ENCODE results near the gene WDR37. TPM values are rescaled to one million over a fixed set of nuclear protein-coding genes. Genes with fewer than 3 reads are reported as not detected.

Gene WDR37
- polyA plus RNA-seq, 2 of the 4 experiments (the other 2 are of a cell fraction): 5.9 to 7.1 TPM

- no peak for FAIRE-seq
- H3K9me3 ChIP-seq: no peaks in the 10 kb centered on the region
- ChIA-PET POLR2A (no interaction called here), CTCF (interaction anchor here (0.8 kb wide), 1 partner anchor 109 kb away, joined by 3 read pairs; no protein-coding TSS in a partner anchor)
- no peak overlapping the region for H3K27ac ChIP-seq
- TF ChIP-seq HMGXB4 (CRISPR knock-in tag; IDR thresholded peaks at IDR 0.05; ENCODE audit: borderline replicate concordance) (no peak), MYC (IDR thresholded peaks at IDR 0.05; ENCODE audit: borderline replicate concordance, low read length) (no peak), RFX5 (IDR thresholded peaks at IDR 0.05) (no peak), E2F6 (IDR thresholded peaks at IDR 0.05; ENCODE audit: borderline replicate concordance, low read depth) (no peak), MAFK (IDR thresholded peaks at IDR 0.05; ENCODE audit: partially characterized antibody) (no peak), CHD2 (IDR thresholded peaks at IDR 0.05; ENCODE audit: low read length, partially characterized antibody) (no peak), PHF8 (IDR thresholded peaks at IDR 0.05; ENCODE audit: borderline replicate concordance, low read depth) (no peak), KDM5A (IDR thresholded peaks at IDR 0.05) (no peak), NFE2L2 (conservative IDR thresholded peaks at IDR 0.05; ENCODE audit: low read length) (no peak), BHLHE40 (IDR thresholded peaks at IDR 0.05; ENCODE audit: low read depth, low read length) (no peak), TFCP2L1 (CRISPR knock-in tag; IDR thresholded peaks at IDR 0.05) (no peak), ZNF302 (CRISPR knock-in tag; IDR thresholded peaks at IDR 0.05) (no peak), CTCF (IDR thresholded peaks at IDR 0.05) (no peak), SREBF2 (IDR thresholded peaks at IDR 0.05) (no peak), MAX (IDR thresholded peaks at IDR 0.05) (no peak), POLR2A (IDR thresholded peaks at IDR 0.05; ENCODE audit: low read length) (no peak)
- H3K4me1 ChIP-seq: no peaks in the 10 kb centered on the region
- H3K4me3 ChIP-seq: no peak overlapping the region
- H3K4me2 ChIP-seq: no peak overlapping the region
- no peak for DNase-seq (ENCODE audit: low read depth in 1 of 2, low spot score in 1 of 2)
- 93% methylated on average over 17 of the region's 17 CpGs for WGBS (ENCODE audit: missing lambda C conversion rate)
- ATAC-seq: no peak
Observed at GRCh38 chr10:1083581-1083980, 27.4 kb downstream of the WDR37 start.

GRCh38 chr10:1084011-1084950 lies 28.1 kb downstream of the WDR37 start:
- WGBS (ENCODE audit: missing lambda C conversion rate): 93% methylated on average over 28 of the region's 28 CpGs
- ATAC-seq: no peak

GRCh38 chr10:1085258-1085657 lies 29.1 kb downstream of the WDR37 start:
- POLR2A ChIA-PET: no interaction called here
- DNase-seq (ENCODE audit: low read depth in 1 of 2, low spot score in 1 of 2): no peak
- no peak for FAIRE-seq
- WGBS (ENCODE audit: missing lambda C conversion rate): 98% methylated on average over 4 of the region's 4 CpGs
- TF ChIP-seq ESRRA (IDR thresholded peaks at IDR 0.05; ENCODE audit: borderline replicate concordance, low read length) (no peak), ZNF302 (CRISPR knock-in tag; IDR thresholded peaks at IDR 0.05) (no peak)
- Histone ChIP-seq H3K27ac (no peak overlapping the region), H3K4me1 (no peaks in the 10 kb centered on the region), H3K4me2 (no peak overlapping the region), H3K4me3 (no peak overlapping the region), H3K9me3 (no peaks in the 10 kb centered on the region)
- CTCF ChIA-PET: interaction anchor here (1.2 kb wide), 1 partner anchor 12 kb away, joined by 4 read pairs; no protein-coding TSS in a partner anchor
- no peak for ATAC-seq

More at GRCh38 chr10:1084011-1084950, 28.1 kb downstream of the WDR37 start:
- DNase-seq (ENCODE audit: low read depth in 1 of 2, low spot score in 1 of 2): no peak
- Histone ChIP-seq H3K27ac (no peak overlapping the region), H3K4me2 (no peak overlapping the region), H3K4me1 (no peaks in the 10 kb centered on the region), H3K9me3 (no peaks in the 10 kb centered on the region), H3K4me3 (no peak overlapping the region)
- ChIA-PET POLR2A (no interaction called here), CTCF (interaction anchor here (0.8 to 1.2 kb wide), 2 partner anchors 11 to 110 kb away, joined by 3 to 4 read pairs; no protein-coding TSS in a partner anchor)
- no peak for TF ChIP-seq ZC3H11A (IDR thresholded peaks at IDR 0.05)
- no peak for TF ChIP-seq MAZ (IDR thresholded peaks at IDR 0.05; ENCODE audit: borderline replicate concordance, low read depth, low read length)
- FAIRE-seq: no peak
